Activated CD4-positive, alpha-beta T cell treated with anti-CD3 and anti-CD28 coated beads, Interleukin-2, amount 50 U/mL, for 48 hours (primary cell): ENCODE data around the gene TFEC.
"Not testable (repeated sequence)": the region's sequence is repeated elsewhere in the genome, so short reads cannot be mapped to it uniquely, and the experiment has no call there.

ENCODE experiments used
- DNase-seq, 2 experiments: peaks; one replicate each; pipeline ENCODE4 v3.0.0-alpha.2; 2020

Gene TFEC

DNA sequence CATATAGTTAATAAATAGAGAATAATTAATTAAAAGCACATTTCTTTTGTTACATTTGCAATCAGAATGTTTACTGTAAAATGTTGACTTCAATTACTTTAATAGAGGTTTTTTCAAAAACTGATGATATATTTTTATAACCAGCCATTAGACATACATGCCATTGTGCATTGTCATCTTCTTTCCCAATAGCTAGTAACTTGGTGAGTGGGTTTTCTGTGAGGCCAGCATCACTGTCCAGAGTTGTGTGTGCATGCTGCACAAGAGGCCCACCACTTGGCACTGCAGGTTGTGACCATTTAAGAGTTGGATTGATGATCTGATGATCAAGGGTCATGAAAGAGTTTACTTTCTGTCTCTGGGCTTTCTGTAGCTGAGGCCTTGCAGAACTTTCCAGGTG is 46.5 kb downstream of the TFEC start:
- no peak for DNase-seq

DNA sequence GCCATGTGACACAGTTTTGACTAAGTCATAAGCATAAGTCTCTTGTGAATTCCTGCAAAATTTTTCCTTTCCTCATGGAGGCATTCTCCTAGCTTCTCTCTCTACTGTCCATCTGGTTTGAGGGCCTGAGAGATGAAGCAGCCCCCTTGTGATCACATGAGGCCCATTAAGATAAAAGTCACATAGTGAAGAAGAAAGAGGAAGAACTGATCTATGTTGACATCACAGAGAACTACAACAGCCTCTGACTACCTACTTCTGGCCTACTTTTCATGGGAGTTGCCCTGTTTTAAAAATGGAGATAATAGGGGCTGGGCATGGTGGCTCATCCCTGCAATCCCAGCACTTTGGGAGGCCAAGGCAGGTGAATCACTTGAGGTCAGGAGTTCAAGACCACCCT is 50.4 kb downstream of the TFEC start:
- DNase-seq: no peak

DNA sequence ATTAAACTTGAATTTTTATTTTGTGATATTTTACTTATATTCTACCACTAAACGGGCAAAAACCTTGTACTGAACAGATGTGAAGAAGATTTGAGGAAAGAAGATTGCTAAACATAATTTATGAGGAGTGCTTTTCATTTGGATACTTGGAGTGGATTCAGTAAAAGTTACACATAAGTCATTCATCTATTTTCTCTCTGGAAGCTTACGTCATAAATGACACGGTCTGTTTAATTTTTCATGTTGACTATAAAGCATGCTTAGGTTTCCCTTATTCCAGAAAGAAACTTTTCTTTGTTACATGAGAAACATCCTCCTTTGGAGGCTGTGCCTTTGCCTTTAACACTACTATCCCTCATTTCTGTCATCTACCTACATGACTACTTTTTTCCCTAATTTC is 53.9 kb downstream of the TFEC start:
- no peak for DNase-seq

DNA sequence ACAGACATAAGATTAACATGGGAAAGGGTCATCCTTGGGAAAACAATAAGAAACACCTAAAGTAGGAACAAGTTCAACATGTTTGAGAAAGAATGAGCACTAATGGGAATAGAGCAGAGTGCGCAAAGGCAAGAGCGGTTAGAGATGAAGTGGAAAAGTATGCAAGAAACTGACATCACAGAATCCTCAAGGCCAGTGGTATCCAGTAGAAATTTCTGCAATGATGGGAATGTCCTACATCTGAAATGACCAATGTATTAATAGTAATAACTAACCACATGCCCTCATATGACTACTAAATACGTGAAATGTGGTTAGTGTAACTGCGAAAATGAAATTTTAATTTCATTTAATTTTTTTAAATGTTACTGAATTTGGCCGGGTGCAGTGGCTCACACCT is 54.8 kb downstream of the TFEC start:
- DNase-seq: no peak

DNA sequence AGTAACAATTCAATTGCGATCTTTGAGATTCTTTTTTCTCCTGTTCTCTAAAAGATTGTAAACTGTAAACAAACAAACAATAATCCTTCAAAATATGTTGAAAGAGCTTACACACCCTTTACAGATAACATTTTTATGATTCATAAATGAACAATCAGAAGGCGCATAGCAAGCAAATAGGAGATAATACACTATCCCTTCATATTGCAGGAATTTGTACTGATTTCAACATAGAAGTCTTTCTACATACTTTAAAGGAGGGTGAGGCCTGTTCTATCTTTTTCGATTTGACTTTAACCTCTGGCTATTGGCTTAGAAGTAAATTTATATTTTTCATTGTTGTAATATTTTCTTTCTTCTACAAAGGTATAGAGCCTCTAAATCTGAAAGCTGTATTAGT is 57.2 kb downstream of the TFEC start:
- no peak for DNase-seq

DNA sequence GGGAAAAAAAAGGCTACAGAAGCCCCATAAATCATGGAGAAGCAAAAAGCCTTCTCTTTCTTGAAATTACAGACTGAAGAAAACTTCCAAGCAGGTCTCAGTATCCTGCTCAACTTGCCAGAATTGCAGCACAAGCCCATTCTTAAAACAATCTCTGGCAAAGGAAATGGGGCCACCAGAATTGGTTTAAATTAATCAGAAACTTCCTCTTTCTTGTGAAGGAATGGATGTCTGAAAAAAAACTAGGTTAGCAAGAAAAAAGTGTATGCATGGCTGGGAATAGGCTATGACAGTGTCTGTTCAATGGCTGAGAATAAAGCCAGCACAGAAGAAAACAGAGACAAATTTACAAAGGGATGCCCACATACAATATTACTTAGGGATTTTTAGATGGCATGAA is 59.1 kb downstream of the TFEC start:
- no peak for DNase-seq

DNA sequence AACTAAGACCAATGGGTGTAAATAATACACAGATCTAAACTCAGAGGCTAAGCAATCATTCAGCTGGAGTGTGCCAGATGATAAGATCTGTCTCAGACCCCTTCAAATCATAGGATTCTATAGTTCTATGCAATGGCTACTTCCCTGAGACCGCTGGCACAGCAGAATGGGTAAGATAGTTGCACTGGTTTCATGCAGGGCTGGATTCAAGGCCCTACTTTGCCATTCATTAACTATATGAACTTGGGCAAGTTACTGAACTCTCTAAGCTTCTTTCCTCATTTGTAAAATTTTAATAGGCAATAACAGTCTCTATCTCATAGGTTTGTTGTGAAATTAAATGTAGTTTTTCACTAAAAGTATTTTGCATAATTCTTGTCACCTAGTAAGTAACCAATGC is 62.0 kb downstream of the TFEC start:
- no peak for DNase-seq

DNA sequence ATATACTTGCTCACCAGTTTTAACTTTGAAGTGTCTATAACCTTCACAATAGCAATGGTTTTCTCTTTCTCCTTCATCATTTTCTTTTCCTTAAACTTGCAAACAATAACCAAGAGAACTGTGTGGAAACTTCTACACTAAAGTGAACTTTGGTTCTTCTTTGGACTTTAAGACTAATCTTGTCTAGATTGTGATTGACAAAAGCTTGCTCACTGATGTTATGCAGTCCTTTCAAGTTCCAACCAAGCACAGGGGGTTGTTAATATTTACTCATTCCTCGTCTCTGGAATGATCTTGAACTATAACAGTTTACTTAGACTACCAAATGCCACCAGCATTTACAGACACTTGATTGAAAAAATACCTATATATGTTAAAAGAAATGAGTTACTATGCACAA is 62.4 kb downstream of the TFEC start:
- no peak for DNase-seq

DNA sequence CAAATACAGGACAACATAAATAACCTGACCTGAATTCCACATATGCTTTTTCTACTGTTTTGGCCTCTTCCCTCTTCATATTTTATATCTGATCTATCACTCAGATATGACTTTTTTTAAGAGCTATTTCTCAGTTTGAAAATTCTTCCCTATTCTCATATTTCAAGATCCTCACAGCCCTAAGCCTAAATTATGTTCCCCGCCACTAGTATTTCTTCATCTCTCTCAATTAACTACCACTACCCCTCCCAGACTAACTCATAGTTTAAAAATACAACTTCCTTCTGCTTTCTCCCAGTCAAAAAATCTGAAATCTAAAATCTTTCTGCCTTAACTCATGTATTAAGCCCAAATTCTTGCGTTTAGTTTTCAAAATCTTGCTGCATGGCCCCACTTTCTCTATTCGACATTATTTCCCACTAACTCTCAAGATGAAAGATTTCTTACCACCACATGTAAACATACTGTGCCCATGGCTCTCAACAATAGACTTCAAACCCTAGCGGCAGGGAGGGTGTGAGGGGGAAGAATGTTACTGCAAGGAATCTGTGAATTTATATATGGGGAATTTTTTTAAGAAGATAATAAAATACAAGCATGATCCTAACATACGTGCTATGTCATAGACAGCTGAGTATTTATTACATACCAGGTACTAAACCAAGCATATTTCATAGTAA is 64.6 kb downstream of the TFEC start:
- no peak for DNase-seq

DNA sequence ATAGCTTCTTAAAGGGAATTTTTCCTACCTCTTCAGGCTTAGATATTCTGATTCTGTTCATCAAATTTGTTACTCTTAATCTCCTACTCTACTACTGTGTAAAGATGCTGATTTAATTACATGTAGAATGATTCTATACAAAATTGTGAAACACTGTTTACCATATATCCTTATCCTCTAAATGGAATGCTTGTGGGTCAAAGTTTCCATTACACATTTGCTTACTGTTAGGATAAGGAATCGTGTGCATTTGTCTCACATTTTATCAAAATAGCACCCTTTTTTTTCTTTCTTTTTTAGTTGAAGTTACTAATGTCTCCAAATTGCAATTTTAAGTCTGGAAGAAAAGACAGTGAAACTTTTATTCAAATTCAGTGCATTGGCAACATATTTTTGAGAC is 65.3 kb downstream of the TFEC start:
- DNase-seq: no peak

DNA sequence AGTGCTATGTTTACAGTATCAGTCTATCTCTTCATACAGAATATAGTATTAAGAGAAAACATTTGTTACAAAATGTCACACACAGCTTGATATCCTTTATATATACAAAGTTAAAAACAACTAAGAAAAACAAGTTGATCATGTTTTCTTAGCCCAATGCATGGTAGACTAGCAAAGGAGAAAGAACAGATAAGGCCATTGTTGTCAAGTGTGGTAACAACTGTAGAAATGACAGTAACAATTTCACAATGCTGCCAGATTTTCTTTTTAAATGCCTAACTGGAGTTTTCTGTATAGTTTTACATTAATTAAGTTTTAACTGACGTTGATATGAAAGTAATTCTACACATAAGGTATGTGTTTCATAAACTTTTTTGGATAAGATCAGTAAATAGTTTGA is 65.8 kb downstream of the TFEC start:
- DNase-seq: no peak

DNA sequence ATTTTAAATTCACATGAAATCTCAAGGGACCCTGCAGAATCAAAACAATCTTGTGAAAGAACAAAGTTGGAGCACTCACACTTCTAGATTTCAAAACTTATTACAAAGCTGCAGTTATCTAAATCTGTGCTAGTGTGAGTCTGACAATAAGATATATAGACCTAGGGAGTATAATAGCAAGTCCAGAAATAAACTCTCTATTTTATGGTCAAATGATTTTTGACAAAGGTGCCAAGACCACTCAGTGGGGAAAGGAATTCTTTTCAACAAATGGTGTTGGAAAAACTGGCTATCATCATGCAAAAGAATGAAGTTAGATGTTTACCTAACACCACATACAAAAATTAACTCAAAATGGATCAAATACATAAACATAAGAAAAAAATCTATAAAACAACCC is 68.2 kb downstream of the TFEC start:
- DNase-seq: no peak

DNA sequence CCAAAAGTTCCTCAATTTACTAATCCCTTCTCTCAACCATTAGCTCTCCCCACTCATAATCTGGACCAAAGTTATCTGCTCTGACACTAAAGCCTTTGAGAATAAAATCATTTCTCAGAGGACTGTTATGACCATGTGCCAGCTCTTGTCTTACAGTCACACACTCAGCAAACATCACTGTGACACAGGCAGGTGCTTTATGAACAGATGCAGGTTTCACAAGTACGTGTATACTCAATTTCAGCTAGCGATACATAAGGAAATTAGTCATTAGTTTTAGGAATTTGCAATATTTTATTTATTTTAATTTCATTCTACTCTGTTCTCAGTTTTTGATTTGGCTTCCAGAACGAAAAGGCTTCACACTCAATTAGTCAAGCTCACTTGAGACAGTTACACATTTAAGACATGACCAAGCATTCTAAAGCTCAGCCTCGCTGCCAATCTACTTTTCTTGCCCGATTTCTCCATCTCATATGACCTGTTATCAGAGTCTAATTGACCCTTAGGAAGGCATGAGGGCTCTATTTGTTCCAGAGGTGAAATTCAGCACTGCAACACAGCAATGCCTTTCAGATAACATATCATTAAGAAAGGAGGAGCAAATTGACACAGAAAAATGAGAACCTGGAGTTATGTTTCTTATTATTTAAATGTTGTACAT is 76.8 kb downstream of the TFEC start:
- no peak for DNase-seq

DNA sequence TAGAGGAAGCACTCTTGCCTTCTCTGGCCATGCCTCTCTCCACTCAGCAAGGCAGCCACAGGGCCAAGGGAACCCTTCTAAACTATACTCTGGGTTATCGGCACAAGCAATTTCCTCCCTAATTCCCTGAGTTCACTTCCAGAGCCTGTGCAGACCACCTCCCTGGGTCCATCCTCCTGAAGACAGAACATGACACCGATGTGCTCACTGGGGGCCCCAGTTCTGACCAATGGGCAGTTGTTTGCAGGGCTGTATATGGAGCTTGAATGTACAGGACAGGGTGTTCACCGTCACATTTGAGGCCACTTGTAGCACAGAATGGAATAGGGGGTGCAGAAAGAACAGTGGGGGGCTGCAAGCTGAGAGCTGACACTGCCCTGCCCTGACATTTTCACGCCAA is 77.7 kb downstream of the TFEC start:
- DNase-seq: no peak

DNA sequence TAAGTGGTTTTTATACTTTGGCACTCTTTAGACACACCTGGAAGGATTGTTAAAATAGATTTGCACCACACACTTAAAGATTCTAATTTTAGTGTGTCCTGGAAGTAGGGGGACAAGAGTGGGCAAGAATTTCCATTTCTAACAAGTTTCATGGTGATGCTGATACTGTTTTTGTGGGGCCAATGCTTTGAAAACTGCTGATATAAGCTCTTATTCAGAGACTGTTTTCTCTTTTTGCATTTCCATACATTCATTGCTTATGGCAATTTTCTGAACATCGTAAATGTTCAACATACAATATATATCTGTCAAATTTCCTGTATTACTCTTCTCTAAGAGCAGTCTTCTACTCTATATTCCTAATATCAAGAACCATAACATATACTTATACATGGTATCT is 79.0 kb downstream of the TFEC start:
- DNase-seq: no peak

DNA sequence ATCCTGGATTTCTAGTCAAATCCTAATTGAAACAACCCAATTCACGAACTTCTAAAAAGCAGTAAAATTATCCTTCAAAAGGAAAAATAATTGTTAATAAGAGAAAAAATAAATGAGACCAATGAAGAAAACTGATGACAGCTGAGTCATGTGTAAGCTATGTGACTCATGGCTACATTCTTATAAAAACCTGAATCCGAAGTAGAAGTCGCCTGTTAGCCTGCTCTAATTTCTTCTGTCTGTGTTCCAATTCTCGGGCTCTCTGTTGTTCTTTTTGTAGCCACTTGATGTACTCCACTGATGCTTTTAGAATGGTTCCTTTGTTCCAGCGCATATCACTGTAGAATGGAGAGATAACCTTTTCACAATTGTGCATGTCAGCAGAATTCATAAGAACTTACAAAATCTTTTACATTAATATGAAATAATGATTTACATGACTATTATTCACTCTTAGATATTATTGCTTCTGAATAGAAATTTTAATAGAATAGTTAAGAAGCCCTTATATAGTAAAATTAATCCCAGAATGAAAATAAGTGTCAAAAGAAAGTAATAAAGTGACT is 88.8 kb downstream of the TFEC start:
- no peak for DNase-seq

DNA sequence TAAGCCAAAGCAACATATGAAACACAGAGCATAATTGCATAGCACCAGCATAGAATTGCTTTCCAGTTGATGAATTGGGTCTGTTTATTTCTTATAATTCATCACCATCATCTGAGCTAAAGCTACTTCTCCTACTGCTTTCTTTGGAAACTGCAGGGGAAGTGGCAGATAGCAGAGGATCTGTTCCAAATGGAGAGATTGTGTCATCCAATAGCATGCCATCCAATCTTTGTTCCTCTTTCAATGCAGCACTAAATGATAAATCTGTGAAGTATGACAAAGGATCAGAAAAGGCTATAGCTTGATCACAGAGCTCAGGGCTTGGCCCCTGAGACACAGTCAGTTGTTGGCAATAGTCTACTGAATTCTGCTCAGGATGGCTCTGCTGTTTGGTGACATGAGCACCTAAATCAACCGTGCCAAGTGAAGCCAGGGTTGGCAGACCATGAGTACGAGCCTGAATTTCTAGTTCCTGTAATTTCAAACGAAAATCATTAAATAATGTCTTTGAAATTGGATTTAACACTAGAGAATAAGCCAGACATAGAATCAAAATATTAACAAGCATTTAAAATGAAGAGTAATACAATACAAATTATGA is 90.0 kb downstream of the TFEC start:
- no peak for DNase-seq

DNA sequence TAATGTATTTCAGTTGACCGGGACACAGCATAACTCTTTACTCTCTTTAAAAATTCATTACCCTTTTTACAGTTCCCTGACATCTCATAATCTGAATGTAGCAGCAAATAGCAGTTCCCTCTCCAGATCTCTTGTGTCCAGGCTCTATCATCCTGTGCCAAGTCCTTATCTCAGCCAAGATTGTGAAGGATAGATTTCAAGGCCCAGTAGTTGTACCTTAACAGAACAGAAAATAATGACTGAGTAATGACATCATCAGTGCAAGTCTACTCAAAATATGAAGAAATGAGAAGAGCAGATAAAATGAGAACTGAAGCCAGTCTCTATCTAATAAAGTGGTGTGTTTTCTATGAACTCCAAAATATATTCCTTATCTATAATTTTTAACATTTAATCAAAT is 92.6 kb downstream of the TFEC start:
- no peak for DNase-seq

DNA sequence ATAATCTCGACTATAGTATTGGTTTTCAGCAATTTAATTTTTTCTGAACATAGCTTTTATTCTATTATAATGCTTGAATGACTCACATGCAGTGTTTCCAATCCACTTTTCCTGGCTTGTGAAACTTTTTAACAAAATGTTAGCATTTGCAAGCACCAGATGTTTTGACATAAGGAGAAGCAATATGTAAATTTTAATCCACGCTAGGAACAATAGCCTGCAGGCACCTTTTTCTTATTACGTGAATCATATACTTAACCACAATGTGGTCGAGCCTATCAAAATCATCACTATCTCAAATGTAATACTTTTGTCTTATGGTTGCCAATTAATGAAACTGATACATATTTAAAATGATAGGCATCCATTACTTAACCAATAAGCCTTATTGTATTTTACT is 97.1 kb downstream of the TFEC start:
- DNase-seq: no peak

DNA sequence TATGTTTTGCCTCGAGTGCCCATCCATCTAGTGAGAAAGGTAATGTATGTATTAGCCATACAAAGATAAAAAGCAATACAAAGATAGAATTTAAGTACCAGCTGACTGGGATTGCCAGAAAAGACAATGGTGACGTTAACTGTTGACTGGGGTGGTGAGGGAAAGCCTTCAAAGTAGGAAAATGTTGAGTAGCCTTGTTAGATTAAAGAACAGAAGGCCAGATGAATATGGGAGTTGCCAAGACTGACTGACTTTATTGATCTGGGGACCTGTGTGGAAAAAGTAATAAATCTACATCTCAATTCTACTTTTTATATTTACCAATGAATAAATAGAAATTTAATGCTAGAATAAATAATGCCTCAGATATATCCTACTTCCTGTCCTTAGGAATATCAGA is 97.7 kb downstream of the TFEC start:
- DNase-seq: no peak

DNA sequence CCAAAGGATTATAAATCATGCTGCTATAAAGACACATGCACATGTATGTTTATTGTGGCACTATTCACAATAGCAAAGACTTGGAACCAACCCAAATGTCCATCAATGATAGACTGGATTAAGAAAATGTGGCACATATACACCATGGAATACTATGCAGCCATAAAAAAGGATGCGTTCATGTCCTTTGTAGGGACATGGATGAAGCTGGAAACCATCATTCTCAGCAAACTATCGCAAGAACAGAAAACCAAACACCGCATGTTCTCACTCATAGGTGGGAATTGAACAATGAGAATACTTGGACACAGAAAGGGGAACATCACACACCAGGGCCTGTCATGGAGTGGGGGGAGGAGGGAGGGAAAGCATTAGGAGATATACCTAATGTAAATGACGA is 100.4 kb downstream of the TFEC start:
- DNase-seq: not testable (repeated sequence)

DNA sequence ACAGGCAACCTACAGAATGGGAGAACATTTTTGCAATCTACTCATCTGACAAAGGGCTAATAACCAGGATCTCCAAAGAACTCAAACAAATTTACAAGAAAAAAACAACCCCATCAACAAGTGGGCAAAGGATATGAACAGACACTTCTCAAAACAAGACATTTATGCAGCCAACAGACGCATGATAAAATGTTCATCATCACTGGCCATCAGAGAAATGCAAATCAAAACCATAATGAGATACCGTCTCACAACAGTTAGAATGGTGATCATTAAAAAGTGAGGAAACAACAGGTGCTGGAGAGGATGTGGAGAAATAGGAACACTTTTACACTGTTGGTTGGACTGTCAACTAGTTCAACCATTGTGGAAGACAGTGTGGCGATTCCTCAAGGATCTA is 100.8 kb downstream of the TFEC start:
- DNase-seq: not testable (repeated sequence)

DNA sequence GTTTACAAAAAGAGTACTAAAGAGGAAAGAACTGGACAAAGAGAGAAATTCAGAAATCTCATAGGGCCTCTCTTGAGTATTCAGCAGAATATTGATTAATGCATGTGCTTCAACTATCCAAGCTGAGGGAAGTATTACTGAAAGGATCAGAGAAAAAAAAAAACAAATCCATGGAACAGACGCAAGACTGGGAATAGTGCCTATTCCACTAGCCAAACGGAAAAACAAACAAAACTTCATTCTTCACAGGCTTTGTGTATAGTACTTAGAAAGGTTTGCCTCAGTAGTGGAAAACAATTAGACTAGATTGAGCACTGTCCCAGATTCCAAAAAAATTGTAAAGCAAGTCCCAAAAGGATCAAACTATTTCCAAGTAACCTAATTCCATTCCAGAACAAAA is 106.2 kb downstream of the TFEC start:
- DNase-seq: no peak

DNA sequence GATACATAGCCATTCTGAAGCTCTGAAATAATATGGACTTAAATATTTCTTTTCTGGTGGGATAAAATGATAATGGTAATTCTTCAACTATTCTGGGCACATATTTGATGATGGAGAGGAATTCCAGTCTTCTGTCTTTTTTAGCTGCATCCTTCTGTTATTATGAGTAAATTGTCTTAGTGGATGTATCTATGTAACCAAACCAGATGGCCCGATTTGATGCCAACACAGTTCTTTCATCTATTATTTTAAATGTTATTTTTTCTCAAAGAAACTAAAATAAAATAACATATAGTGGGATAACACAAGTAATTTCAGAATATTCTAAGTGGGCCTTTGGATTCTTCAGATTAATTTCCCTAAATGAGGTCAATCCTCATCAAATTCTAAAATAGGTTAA is 110.2 kb downstream of the TFEC start:
- no peak for DNase-seq
